Endothelial cell of hepatic sinusoid (primary cell): Measurements from ENCODE around the gene TRIM69.
"Not testable (repeated sequence)": the region's sequence is repeated elsewhere in the genome, so short reads cannot be mapped to it uniquely, and the experiment has no call there.

Experiments used
- in situ Hi-C: cut with HindIII; loops from 2 replicates; pipeline ENCODE4 v1.10.0; 2017; ENCODE audit warnings: low sequenced_read_pairs

The TRIM69 gene

DNA sequence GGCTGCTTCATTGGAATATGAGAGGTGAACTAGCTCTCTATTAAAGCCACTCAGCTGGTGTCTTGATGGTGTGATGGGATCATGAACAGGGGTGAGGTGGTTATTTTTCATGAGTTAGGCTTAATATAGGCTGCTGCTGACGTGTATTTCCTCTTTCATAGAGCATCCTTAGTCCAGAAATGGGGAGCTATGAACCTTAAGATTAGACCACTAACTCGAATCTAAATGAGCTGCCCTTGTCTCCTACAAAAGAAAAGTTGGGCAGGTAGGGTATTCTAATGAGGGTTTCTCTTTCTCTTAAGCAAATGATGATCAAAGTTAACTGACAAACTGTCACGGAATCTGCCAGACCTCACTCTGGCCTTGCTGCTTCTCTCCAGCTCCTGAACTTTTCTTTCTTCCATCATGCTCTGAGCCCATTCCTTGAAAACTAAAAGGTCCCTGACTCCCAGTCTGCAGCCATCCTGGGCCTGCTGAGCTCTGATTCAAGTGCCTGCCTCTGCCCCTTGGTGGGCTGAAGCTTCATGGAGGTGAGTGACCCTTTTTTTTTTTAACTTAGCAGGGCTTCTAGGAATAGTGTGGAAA is at the start of gene TRIM69:
Gene TRIM69, plus strand, starts transcription at position 348 of the 585 bp plus-strand sequence. Its CDS starts 177 bp downstream, at position 525.
- in situ Hi-C loops = loop anchor here (5.0 kb wide), 3 partner anchors 51 to 149 kb away; no protein-coding TSS in a partner anchor

DNA sequence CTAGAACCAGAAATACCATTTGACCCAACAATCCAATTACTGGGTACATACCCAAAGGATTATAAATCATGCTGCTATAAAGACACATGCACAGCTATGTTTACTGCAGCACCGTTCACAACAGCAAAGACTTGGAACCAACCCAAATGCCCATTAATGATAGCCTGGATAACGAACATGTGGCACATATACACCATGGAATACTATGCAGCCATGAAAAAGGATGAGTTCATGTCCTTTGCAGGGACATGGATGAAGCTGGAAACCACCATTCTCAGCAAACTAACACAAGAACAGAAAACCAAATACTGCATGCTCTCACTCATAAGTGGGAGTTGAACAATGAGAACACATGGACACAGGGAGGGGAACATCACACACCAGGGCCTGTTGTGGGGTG is 47.0 kb upstream of the TRIM69 start:
- in situ Hi-C loops = not testable (repeated sequence)

- in situ Hi-C loops = not testable (repeated sequence)
Measured at GRCh38 chr15:44690245-44690644, 46.1 kb upstream of the TRIM69 start.

- in situ Hi-C loops = no loop called here
Measured at GRCh38 chr15:44692659-44693058, 43.7 kb upstream of the TRIM69 start.

GRCh38 chr15:44694416-44694815 is 41.9 kb upstream of the TRIM69 start:
- in situ Hi-C loops = no loop called here

DNA sequence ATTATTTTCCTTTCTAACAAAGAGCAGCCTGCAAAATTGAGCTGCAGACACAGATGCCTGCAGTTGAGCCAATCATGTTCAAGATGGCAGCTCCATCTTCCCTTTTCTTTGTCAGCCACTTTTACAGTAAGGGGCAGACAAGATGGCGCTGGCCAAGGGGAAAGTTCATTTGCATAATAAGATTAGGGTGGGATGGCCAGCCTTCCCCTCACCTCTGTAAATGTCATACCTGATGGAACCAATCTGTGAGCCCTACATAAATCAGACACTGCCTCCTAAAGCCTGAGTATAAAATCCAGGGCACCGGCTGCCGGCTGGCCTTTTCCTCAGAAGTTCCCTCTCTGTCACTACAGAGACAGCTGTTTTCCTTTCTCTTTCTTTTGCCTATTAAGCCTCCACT is 41.0 kb upstream of the TRIM69 start:
- in situ Hi-C loops = no loop called here

DNA sequence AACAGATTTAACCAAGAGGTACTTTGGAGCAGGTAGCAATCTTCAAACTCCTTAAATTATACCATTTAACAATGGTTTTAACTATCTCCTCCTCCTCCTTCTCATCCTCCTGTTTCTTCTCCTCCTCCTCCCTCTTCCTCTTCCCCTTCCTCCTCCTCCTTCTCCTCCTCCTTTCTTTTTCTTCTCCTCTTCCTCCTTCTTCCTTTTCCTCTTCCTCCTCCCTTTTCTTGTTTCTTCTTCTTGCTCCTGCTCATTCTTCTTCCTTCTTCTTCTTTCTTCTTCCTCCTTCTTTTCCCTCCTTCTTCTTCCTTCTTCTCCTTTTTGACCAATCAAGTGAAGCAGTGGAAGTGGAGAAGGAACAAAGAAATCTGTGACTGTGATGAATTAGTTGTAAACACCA is 39.3 kb upstream of the TRIM69 start:
- in situ Hi-C loops = no loop called here

- in situ Hi-C loops = no loop called here
Measured at GRCh38 chr15:44698641-44699040, 37.7 kb upstream of the TRIM69 start.

- in situ Hi-C loops = not testable (repeated sequence)
Measured at GRCh38 chr15:44700676-44701075, 35.7 kb upstream of the TRIM69 start.

DNA sequence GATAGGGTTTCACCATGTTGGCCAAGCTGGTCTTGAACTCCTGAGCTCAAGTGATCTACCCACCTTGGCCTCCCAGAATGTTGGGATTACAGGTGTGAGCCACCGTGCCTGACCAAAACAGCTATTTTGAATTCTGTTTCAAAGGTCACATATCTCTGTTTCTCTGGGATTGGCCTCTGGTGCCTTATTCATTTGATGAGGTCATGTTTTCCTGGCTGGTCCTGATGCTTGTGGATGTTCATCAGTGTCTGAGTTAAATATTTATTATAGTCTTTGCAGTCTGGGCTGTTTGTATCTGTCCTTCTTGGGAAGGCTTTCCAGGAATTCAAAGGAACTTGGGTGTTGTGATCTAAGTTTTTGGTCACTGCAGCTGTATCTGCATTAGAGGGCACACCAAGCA is 30.3 kb upstream of the TRIM69 start:
- in situ Hi-C loops = no loop called here

DNA sequence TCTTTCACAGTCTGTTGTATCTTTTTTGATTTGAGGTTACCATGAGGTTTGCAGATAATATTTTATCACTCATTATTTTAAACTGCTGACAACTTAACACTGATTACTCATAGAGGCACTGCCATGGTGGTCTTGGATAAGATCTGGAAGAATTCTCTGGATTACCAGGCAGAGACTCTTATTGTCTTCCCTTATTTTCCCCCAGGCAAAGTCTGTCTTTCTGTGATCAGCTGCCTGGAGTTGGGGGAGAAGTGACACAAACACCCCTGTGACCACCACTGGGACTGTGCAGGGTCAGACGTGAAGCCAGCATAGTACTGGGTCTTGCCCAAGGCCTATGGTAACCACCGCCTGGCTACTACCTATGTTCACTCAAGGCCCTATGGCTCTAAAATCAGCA is 29.9 kb upstream of the TRIM69 start:
- in situ Hi-C loops = no loop called here

DNA sequence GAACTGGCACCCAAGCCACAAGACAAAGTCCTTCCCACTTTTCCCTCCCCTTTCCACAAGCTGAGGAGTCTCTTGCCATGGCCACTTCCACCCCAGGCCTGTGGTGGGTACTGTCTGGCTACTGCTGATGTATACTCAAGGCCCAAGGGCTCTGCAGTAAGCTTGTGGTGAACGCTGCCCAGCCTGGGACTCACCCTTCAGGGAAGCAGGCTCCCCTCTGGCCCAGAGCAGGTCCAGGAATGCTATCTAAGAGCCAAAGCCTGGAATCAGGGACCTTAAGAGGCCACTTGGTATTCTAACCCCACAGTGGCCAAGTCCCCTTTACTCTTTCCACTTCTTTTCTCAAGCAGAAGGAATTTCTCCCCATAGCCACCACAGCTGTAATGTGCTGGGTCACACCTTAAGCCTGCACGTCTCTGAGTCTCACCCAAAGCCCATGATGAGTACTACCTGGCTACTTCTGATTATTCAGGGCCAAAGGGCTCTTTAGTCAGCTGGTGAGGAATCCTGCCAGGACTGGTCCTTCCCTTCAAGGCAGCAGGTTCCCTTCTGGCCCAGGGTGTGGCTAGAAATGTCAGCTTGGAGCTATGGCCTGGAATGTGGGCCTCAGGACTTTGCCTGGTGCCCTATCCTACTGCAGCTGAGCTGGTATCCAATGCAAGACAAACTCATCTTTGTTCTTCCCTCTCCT is 29.2 kb upstream of the TRIM69 start:
- in situ Hi-C loops = no loop called here

DNA sequence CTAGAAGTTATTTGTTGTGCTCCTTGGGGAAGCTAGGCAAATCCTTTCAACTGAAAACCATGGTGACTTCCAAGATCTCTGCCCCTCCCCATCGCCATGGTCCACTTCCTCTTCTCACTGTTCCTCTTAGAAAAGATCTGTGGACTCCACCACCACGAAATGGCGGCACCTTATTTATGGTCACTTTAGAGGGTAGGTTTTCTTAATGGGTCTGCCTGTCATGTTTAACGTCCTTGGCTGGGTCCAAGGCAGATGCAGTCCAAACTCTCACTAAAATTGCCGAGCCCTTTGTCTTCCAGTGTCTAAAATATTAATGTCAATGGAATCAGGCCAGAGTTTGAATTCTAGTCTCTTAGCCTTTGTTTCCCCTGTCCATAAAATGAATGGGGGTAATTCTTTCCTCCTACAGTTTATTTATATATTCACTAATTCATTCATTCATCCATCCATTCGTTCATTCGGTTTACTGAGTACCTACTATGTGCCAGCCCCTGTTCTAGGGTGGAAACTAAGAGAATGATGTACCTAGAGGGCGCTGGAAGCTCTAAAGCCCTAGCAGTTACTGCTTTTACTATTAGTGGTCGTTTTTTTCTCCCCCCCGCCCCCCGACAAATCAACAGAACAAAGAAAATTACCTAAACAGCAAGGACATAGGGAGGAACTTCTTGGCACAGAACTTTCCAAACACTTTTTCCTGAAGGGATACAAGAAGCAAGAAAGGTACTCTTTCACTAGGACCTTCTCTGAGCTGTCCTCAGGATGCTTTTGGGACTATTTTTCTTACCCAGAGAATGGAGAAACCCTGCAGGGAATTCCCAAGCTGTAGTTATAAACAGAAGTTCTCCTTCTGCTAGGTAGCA is 25.9 kb upstream of the TRIM69 start:
- in situ Hi-C loops = no loop called here

DNA sequence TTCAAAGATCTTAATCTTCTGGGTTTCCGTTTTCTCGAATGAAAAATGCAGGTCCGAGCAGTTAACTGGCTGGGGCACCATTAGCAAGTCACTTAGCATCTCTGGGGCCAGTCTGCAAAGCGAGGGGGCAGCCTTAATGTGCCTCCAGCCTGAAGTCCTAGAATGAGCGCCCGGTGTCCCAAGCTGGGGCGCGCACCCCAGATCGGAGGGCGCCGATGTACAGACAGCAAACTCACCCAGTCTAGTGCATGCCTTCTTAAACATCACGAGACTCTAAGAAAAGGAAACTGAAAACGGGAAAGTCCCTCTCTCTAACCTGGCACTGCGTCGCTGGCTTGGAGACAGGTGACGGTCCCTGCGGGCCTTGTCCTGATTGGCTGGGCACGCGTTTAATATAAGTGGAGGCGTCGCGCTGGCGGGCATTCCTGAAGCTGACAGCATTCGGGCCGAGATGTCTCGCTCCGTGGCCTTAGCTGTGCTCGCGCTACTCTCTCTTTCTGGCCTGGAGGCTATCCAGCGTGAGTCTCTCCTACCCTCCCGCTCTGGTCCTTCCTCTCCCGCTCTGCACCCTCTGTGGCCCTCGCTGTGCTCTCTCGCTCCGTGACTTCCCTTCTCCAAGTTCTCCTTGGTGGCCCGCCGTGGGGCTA is 25.1 kb upstream of the TRIM69 start, which contains the start of the genes B2M and PATL2:
Gene B2M, plus strand, starts transcription at position 422 of the 647 bp plus-strand sequence. Its CDS starts 30 bp downstream, at position 452.
Gene PATL2, minus strand, starts transcription at position 228 of the 647 bp plus-strand sequence. CDS start 34,833 bp downstream, outside the sequence.
- in situ Hi-C loops = no loop called here

DNA sequence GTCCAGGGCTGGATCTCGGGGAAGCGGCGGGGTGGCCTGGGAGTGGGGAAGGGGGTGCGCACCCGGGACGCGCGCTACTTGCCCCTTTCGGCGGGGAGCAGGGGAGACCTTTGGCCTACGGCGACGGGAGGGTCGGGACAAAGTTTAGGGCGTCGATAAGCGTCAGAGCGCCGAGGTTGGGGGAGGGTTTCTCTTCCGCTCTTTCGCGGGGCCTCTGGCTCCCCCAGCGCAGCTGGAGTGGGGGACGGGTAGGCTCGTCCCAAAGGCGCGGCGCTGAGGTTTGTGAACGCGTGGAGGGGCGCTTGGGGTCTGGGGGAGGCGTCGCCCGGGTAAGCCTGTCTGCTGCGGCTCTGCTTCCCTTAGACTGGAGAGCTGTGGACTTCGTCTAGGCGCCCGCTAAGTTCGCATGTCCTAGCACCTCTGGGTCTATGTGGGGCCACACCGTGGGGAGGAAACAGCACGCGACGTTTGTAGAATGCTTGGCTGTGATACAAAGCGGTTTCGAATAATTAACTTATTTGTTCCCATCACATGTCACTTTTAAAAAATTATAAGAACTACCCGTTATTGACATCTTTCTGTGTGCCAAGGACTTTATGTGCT is 24.5 kb upstream of the TRIM69 start:
- in situ Hi-C loops = no loop called here

- in situ Hi-C loops = no loop called here
Measured at GRCh38 chr15:44712346-44713005, 23.9 kb upstream of the TRIM69 start.

DNA sequence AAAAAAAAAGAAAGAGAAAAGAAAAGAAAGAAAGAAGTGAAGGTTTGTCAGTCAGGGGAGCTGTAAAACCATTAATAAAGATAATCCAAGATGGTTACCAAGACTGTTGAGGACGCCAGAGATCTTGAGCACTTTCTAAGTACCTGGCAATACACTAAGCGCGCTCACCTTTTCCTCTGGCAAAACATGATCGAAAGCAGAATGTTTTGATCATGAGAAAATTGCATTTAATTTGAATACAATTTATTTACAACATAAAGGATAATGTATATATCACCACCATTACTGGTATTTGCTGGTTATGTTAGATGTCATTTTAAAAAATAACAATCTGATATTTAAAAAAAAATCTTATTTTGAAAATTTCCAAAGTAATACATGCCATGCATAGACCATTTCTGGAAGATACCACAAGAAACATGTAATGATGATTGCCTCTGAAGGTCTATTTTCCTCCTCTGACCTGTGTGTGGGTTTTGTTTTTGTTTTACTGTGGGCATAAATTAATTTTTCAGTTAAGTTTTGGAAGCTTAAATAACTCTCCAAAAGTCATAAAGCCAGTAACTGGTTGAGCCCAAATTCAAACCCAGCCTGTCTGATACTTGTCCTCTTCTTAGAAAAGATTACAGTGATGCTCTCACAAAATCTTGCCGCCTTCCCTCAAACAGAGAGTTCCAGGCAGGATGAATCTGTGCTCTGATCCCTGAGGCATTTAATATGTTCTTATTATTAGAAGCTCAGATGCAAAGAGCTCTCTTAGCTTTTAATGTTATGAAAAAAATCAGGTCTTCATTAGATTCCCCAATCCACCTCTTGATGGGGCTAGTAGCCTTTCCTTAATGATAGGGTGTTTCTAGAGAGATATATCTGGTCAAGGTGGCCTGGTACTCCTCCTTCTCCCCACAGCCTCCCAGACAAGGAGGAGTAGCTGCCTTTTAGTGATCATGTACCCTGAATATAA is 23.0 kb upstream of the TRIM69 start:
- in situ Hi-C loops = no loop called here

DNA sequence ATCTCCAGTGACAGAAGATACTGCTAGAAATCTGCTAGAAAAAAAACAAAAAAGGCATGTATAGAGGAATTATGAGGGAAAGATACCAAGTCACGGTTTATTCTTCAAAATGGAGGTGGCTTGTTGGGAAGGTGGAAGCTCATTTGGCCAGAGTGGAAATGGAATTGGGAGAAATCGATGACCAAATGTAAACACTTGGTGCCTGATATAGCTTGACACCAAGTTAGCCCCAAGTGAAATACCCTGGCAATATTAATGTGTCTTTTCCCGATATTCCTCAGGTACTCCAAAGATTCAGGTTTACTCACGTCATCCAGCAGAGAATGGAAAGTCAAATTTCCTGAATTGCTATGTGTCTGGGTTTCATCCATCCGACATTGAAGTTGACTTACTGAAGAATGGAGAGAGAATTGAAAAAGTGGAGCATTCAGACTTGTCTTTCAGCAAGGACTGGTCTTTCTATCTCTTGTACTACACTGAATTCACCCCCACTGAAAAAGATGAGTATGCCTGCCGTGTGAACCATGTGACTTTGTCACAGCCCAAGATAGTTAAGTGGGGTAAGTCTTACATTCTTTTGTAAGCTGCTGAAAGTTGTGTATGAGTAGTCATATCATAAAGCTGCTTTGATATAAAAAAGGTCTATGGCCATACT is 21.1 kb upstream of the TRIM69 start:
- in situ Hi-C loops = no loop called here
